Left colon (tissue), 2 donors: ENCODE measurements around the gene SLC2A4. TPM values are rescaled to one million over a fixed set of nuclear protein-coding genes. Genes with fewer than 3 reads are reported as not detected.

Experiments
- ATAC-seq: fragments of 200-7000 bp; cut with Tn5 transposase; one replicate; pipeline ENCODE4 v1.9.1; 2020; ENCODE audit warnings: mild to moderate bottlenecking, moderate library complexity
- DNase-seq, 2 donors: peaks; one replicate each; pipeline ENCODE4 v3.0.0-alpha.2; 2020
- intact Hi-C, 2 donors: fragments of 100-400 bp; cut with DNase I in 1 of 2; cut with micrococcal nuclease in 1 of 2; formaldehyde crosslinking; loops; one replicate each; pipeline versions ENCODE4 v1.11.2 to v1.14.0; 2022; cut with DNase I, micrococcal nuclease
- total RNA-seq, 2 donors: library from RNA; stranded (reverse); fragmentation: NEBNext Ultra II Directional; extraction: Animal tissue kit (Norgen Biotek cat#: 25700); gene quantifications; one replicate each; pipeline ENCODE4 v1.2.1, GENCODE V29; 2021
- donor health status: DM: no; HTN: no; CAD: no.
- donor health status: DM: yes; HTN: yes; CAD: no.

SLC2A4 gene
- total RNA-seq, 2 donors from 2014 or later, result 1.4 to 9.7 TPM

- intact Hi-C loops, result no loop called here
- ATAC-seq (no peak), DNase-seq (no peak)
These were observed 32.6 kb downstream of the SLC2A4 start for GRCh38 chr17:7313890-7314718.

- ATAC-seq (peak; percentile 90), DNase-seq (peak; percentile 92 to 97)
- intact Hi-C loops, result no loop called here
These were observed 33.4 kb downstream of the SLC2A4 start, which contains the start of gene GPS2 for GRCh38 chr17:7314719-7315569. TSS of gene GPS2 (minus strand) at chr17:7315360. CDS start at chr17:7315052, 308 bp downstream.

- intact Hi-C loops, result no loop called here
- DNase-seq, result peak in 1 of 2 donors; percentile 32
- ATAC-seq, result peak; percentile 12
These were observed 34.2 kb downstream of the SLC2A4 start for GRCh38 chr17:7315570-7316235.

GRCh38 chr17:7317161-7317803 is 35.8 kb downstream of the SLC2A4 start:
- intact Hi-C loops, result no loop called here
- ATAC-seq, result no peak
- DNase-seq, result no peak

- DNase-seq (no peak), ATAC-seq (no peak)
- intact Hi-C loops, result no loop called here
These were observed 36.8 kb downstream of the SLC2A4 start for GRCh38 chr17:7318121-7318860.

- DNase-seq (no peak), ATAC-seq (no peak)
- intact Hi-C loops, result no loop called here
These were observed 39.9 kb downstream of the SLC2A4 start for GRCh38 chr17:7321466-7321865.

GRCh38 chr17:7322520-7323194 is 41.1 kb downstream of the SLC2A4 start:
- ATAC-seq (no peak), DNase-seq (no peak)
- intact Hi-C loops, result no loop called here

GRCh38 chr17:7323731-7324437 is 42.4 kb downstream of the SLC2A4 start:
- DNase-seq (peak in 1 of 2 donors; percentile 71), ATAC-seq (peak; percentile 43)
- intact Hi-C loops, result no loop called here

- ATAC-seq (no peak), DNase-seq (no peak)
- intact Hi-C loops, result no loop called here
These were observed 42.9 kb downstream of the SLC2A4 start for GRCh38 chr17:7324438-7324779.

GRCh38 chr17:7325031-7325528 is 43.6 kb downstream of the SLC2A4 start:
- intact Hi-C loops, result no loop called here
- ATAC-seq (no peak), DNase-seq (no peak)

GRCh38 chr17:7326186-7326585 is 44.7 kb downstream of the SLC2A4 start:
- no peak for DNase-seq
- intact Hi-C loops, result no loop called here
- no peak for ATAC-seq

- DNase-seq (no peak), ATAC-seq (no peak)
- intact Hi-C loops, result no loop called here
These were observed 45.5 kb downstream of the SLC2A4 start for GRCh38 chr17:7327056-7327455.

GRCh38 chr17:7327501-7327900 is 46.0 kb downstream of the SLC2A4 start:
- intact Hi-C loops, result no loop called here
- DNase-seq (no peak), ATAC-seq (no peak)

- ATAC-seq (no peak), DNase-seq (no peak)
- intact Hi-C loops, result no loop called here
These were observed 46.5 kb downstream of the SLC2A4 start for GRCh38 chr17:7328009-7328408.

GRCh38 chr17:7328840-7329373 is 47.4 kb downstream of the SLC2A4 start, which contains the start of gene NEURL4:
TSS of gene NEURL4 (minus strand) at chr17:7329335. CDS start at chr17:7329312, 23 bp downstream.
- ATAC-seq (peak; percentile 37), DNase-seq (no peak)
- intact Hi-C loops, result no loop called here

- peak; percentile 85 for ATAC-seq
- DNase-seq, result peak; percentile 98 to 100
- intact Hi-C loops, result no loop called here
These were observed 48.0 kb downstream of the SLC2A4 start for GRCh38 chr17:7329374-7329996.
